GM20000 (cell line): Measurements from ENCODE around the gene TEF.

Experiments used
- DNase-seq: peaks from one replicate; pipeline ENCODE4 v3.0.0; 2012; ENCODE audit warnings: low spot score
- TF ChIP-seq, protein P1 (sequence below): IDR thresholded peaks from 2 replicates; pipeline ENCODE4 v1.5.1; 2012; ENCODE audit warnings: mild to moderate bottlenecking, control low read depth; ENCODE audit errors: extremely low read depth, missing control alignments

TEF gene

DNA sequence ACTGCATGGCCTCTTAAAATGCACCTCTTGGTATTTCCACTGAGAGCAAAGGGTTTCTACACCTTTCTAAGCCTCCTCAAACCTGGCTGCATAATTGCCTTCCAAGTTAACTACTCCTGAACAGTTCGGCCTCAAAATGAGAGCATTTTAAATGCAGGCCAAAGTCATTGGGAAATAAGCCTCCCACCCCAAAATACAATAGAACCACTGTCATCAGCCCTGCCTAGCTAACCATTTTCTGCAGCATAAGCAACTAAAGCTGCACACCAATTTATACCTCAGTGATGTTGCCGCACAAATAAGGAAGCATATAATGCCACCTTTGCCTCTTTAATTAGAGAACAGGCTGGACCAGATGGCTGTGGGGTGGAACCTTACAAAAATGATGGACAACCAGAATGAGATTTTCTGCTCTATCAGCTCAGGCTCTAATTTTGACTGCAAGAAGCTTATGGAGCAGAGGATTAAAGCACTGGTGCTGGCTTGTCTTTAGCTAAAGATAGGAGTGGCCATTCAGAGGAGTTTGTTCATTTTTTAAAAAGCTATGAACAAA, 60.6 kb downstream of the TEF start:
- TF ChIP-seq, protein P1, sequence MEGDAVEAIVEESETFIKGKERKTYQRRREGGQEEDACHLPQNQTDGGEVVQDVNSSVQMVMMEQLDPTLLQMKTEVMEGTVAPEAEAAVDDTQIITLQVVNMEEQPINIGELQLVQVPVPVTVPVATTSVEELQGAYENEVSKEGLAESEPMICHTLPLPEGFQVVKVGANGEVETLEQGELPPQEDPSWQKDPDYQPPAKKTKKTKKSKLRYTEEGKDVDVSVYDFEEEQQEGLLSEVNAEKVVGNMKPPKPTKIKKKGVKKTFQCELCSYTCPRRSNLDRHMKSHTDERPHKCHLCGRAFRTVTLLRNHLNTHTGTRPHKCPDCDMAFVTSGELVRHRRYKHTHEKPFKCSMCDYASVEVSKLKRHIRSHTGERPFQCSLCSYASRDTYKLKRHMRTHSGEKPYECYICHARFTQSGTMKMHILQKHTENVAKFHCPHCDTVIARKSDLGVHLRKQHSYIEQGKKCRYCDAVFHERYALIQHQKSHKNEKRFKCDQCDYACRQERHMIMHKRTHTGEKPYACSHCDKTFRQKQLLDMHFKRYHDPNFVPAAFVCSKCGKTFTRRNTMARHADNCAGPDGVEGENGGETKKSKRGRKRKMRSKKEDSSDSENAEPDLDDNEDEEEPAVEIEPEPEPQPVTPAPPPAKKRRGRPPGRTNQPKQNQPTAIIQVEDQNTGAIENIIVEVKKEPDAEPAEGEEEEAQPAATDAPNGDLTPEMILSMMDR: no peak
- DNase-seq: no peak

GRCh38 chr22:41444360-41445128, 62.8 kb downstream of the TEF start:
- DNase-seq: peak; percentile 89
- TF ChIP-seq, protein P1: no peak

GRCh38 chr22:41445129-41446056, 63.7 kb downstream of the TEF start:
- DNase-seq: no peak
- TF ChIP-seq, protein P1: no peak

DNA sequence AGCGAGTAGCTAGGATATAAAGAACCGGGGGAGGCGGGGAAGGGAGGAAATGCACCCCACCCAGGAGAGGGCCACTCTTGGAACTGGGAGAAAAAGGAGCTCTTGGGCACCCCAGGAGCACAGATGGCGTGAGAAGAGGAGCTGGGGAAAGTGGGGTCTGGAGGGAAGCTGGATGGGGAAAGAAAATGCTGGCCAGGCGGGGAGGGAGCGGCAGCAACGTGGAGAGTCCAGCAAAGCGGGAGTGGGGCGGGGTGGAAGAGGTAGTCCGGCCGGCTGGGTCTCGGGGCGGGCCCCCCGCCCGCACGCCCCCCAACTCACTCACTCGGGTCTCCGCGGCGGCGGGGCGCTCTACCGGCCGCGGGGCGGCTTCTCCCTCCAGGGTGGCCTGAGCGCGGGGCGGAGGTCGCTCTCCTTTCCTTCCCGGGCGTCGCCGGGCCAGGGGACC, 64.3 kb downstream of the TEF start:
- TF ChIP-seq, protein P1: no peak
- DNase-seq: no peak

- DNase-seq: peak; percentile 91
- TF ChIP-seq, protein P1: no peak
These were observed 65.1 kb downstream of the TEF start, which contains the start of gene TOB2 for GRCh38 chr22:41446639-41447434. Gene TOB2, minus strand, starts transcription at chr22:41446801. Its CDS starts 9,456 bp downstream, at chr22:41437345.

GRCh38 chr22:41447435-41448188, 65.9 kb downstream of the TEF start:
- TF ChIP-seq, protein P1: no peak
- peak; percentile 64 for DNase-seq
